Measurements from ENCODE around the gene CDHR3.
"Not testable (repeated sequence)": the region's sequence is repeated elsewhere in the genome, so short reads cannot be mapped to it uniquely, and the experiment has no call there.

The CDHR3 gene

GRCh38 chr7:105979405-105979804 is 16.3 kb downstream of the CDHR3 start:
- no peak overlapping the region for H3K4me3 ChIP-seq (ENCODE audit: insufficient read depth, low read length, poor library complexity, severe bottlenecking)
- TF ChIP-seq CTCF (IDR thresholded peaks at IDR 0.05; ENCODE audit: insufficient read depth, low read length, poor library complexity, severe bottlenecking), result no peak
- TF ChIP-seq EZH2phosphoT487 (conservative IDR thresholded peaks at IDR 0.05; ENCODE audit: low read length), result no peak

GRCh38 chr7:105980645-105981396 is 17.8 kb downstream of the CDHR3 start:
- H3K9me2 ChIP-seq (replicated peaks; ENCODE audit: insufficient read depth, low read length), result no peaks in the 10 kb centered on the region
- H3K4me3 ChIP-seq (ENCODE audit: insufficient read depth, low read length, poor library complexity, severe bottlenecking), result no peak overlapping the region
- no peak for TF ChIP-seq EZH2phosphoT487 (conservative IDR thresholded peaks at IDR 0.05; ENCODE audit: low read length)
- no peak for TF ChIP-seq CTCF (IDR thresholded peaks at IDR 0.05; ENCODE audit: insufficient read depth, low read length, poor library complexity, severe bottlenecking)
- no peak overlapping the region for H2AFZ ChIP-seq (ENCODE audit: low read depth, low read length, severe bottlenecking)
- H3K36me3 ChIP-seq (ENCODE audit: low read length), result no peaks in the 10 kb centered on the region
- H3K27ac ChIP-seq (ENCODE audit: low read depth, low read length), result no peak overlapping the region
- no peak overlapping the region for H3K9ac ChIP-seq (ENCODE audit: low read length)
- no peaks in the 10 kb centered on the region for H3K9me3 ChIP-seq (ENCODE audit: insufficient read depth, low read length)
- H3K4me2 ChIP-seq (ENCODE audit: low read depth, low read length, poor library complexity, severe bottlenecking), result no peak overlapping the region
- no peaks in the 10 kb centered on the region for H4K20me1 ChIP-seq (ENCODE audit: low read depth, low read length)
- H3F3A ChIP-seq (ENCODE audit: insufficient read depth), result no peaks in the 10 kb centered on the region
- no peaks in the 10 kb centered on the region; the same call in 1 of the 2 replicates for H3K27me3 ChIP-seq (ENCODE audit: low read length)
- no peaks in the 10 kb centered on the region for H3K79me2 ChIP-seq (ENCODE audit: insufficient read depth, low read length)

More at GRCh38 chr7:105979405-105979804, 16.3 kb downstream of the CDHR3 start:
- Histone ChIP-seq H3K27ac (ENCODE audit: low read depth, low read length) (no peak overlapping the region), H3K27me3 (ENCODE audit: low read length) (no peaks in the 10 kb centered on the region; the same call in 1 of the 2 replicates), H3K36me3 (ENCODE audit: low read length) (no peaks in the 10 kb centered on the region), H2AFZ (ENCODE audit: low read depth, low read length, severe bottlenecking) (no peak overlapping the region), H3K9ac (ENCODE audit: low read length) (no peak overlapping the region), H3K9me3 (ENCODE audit: insufficient read depth, low read length) (no peaks in the 10 kb centered on the region), H4K20me1 (ENCODE audit: low read depth, low read length) (no peaks in the 10 kb centered on the region), H3F3A (ENCODE audit: insufficient read depth) (no peaks in the 10 kb centered on the region), H3K9me2 (replicated peaks; ENCODE audit: insufficient read depth, low read length) (no peaks in the 10 kb centered on the region), H3K79me2 (ENCODE audit: insufficient read depth, low read length) (no peaks in the 10 kb centered on the region), H3K4me2 (ENCODE audit: low read depth, low read length, poor library complexity, severe bottlenecking) (no peak overlapping the region)

- Histone ChIP-seq H3K27me3 (ENCODE audit: low read length) (no peaks in the 10 kb centered on the region; the same call in 1 of the 2 replicates), H3K9me2 (replicated peaks; ENCODE audit: insufficient read depth, low read length) (no peaks in the 10 kb centered on the region), H3K36me3 (ENCODE audit: low read length) (no peaks in the 10 kb centered on the region)
Observed at GRCh38 chr7:105982388-105982787, 19.3 kb downstream of the CDHR3 start.

GRCh38 chr7:105984808-105985207 is 21.7 kb downstream of the CDHR3 start:
- H2AFZ ChIP-seq (ENCODE audit: low read depth, low read length, severe bottlenecking); H3K4me2 ChIP-seq (ENCODE audit: low read depth, low read length, poor library complexity, severe bottlenecking); H3K4me3 ChIP-seq (ENCODE audit: insufficient read depth, low read length, poor library complexity, severe bottlenecking); H3K27ac ChIP-seq (ENCODE audit: low read depth, low read length); H3K36me3 ChIP-seq (ENCODE audit: low read length); H4K20me1 ChIP-seq (ENCODE audit: low read depth, low read length); H3K79me2 ChIP-seq (ENCODE audit: insufficient read depth, low read length); H3K9ac ChIP-seq (ENCODE audit: low read length); H3F3A ChIP-seq (ENCODE audit: insufficient read depth); H3K27me3 ChIP-seq (ENCODE audit: low read length); H3K9me2 ChIP-seq (replicated peaks; ENCODE audit: insufficient read depth, low read length); H3K9me3 ChIP-seq (ENCODE audit: insufficient read depth, low read length): not testable (repeated sequence)

More at GRCh38 chr7:105982388-105982787, 19.3 kb downstream of the CDHR3 start:
- Histone ChIP-seq H3K9ac (ENCODE audit: low read length) (no peak overlapping the region), H3K4me3 (ENCODE audit: insufficient read depth, low read length, poor library complexity, severe bottlenecking) (no peak overlapping the region), H3K79me2 (ENCODE audit: insufficient read depth, low read length) (no peaks in the 10 kb centered on the region), H2AFZ (ENCODE audit: low read depth, low read length, severe bottlenecking) (no peak overlapping the region), H3K27ac (ENCODE audit: low read depth, low read length) (no peak overlapping the region), H3K4me2 (ENCODE audit: low read depth, low read length, poor library complexity, severe bottlenecking) (no peak overlapping the region), H4K20me1 (ENCODE audit: low read depth, low read length) (no peaks in the 10 kb centered on the region), H3F3A (ENCODE audit: insufficient read depth) (no peaks in the 10 kb centered on the region), H3K9me3 (ENCODE audit: insufficient read depth, low read length) (no peaks in the 10 kb centered on the region)
- TF ChIP-seq CTCF (IDR thresholded peaks at IDR 0.05; ENCODE audit: insufficient read depth, low read length, poor library complexity, severe bottlenecking) (no peak), EZH2phosphoT487 (conservative IDR thresholded peaks at IDR 0.05; ENCODE audit: low read length) (no peak)

All from SU-DHL-6 (cell line).